Kidney (tissue), 14 donors: Measurements from ENCODE around the gene CLEC18C. TPM values are rescaled to one million over a fixed set of nuclear protein-coding genes. Genes with fewer than 3 reads are reported as not detected.
A peak's percentile ranks its signal among the peaks of the same experiment; 100 is the strongest.

Source experiments
- DNase-seq, 5 donors: peaks; one replicate each; pipeline ENCODE4 v3.0.0-alpha.2; 2013 to 2020
- FAIRE-seq: peaks from 2 replicates; lab custom pipeline; 2012; peaks lifted over from hg19 to GRCh38; lab: Jason Lieb, UNC
- H3K27ac ChIP-seq, 2 donors: one replicate each; pipeline ENCODE4 v1.7.0; 2013; ENCODE audit warnings: low read depth in 2 of 2, low read length in 2 of 2, inconsistent platforms in 1 of 2
- H3K27me3 ChIP-seq: one replicate; pipeline ENCODE4 v1.7.1; 2013; ENCODE audit warnings: low read length, inconsistent platforms; ENCODE audit not compliant: control insufficient read depth, insufficient read depth
- H3K36me3 ChIP-seq, 3 donors: one replicate each; pipeline versions ENCODE4 v1.7.0 to v1.7.1; 2013; ENCODE audit warnings: low read length in 3 of 3, control low read depth in 1 of 3, inconsistent platforms in 1 of 3; ENCODE audit not compliant: insufficient read depth in 3 of 3, control insufficient read depth in 2 of 3
- H3K4me1 ChIP-seq, 3 donors: one replicate each; pipeline versions ENCODE4 v1.7.0 to v1.7.1; 2013; ENCODE audit warnings: low read length in 3 of 3, inconsistent platforms in 1 of 3, low read depth in 1 of 3; ENCODE audit not compliant: control insufficient read depth in 2 of 3, insufficient read depth in 2 of 3
- H3K4me3 ChIP-seq, 3 donors: one replicate each; pipeline versions ENCODE4 v1.7.0 to v1.8.1; 2013; ENCODE audit warnings: low read length in 3 of 3, control low read depth in 1 of 3, inconsistent platforms in 1 of 3
- H3K9ac ChIP-seq, 3 donors: one replicate each; pipeline versions ENCODE4 v1.7.0 to v1.7.1; 2013; ENCODE audit warnings: low read length in 3 of 3, control low read depth in 1 of 3, inconsistent platforms in 1 of 3
- H3K9me3 ChIP-seq, 3 donors: one replicate each; pipeline versions ENCODE4 v1.7.0 to v1.7.1; 2013; ENCODE audit warnings: low read length in 3 of 3, control low read depth in 1 of 3, inconsistent platforms in 1 of 3; ENCODE audit not compliant: control insufficient read depth in 2 of 3, insufficient read depth in 1 of 3
- CTCF ChIP-seq: IDR thresholded peaks from 3 replicates; pipeline ENCODE4 v1.5.1; 2012; ENCODE audit warnings: mild to moderate bottlenecking, moderate library complexity, borderline replicate concordance; ENCODE audit not compliant: insufficient read depth; ENCODE audit errors: extremely low read depth
- intact Hi-C: fragments of 100-400 bp; cut with DNase I; formaldehyde crosslinking; loops from one replicate; pipeline ENCODE4 v1.11.1; 2022
- polyA plus RNA-seq: library from polyadenylated mRNA; stranded (reverse); fragments of 350-450 nt; fragmentation: Illumina TruSeq; extraction: RNeasy Lipid Tissue Mini Kit (QIAGEN cat#74804); gene quantifications from one replicate; pipeline ENCODE4 v1.2.3, GENCODE V29; 2014; ENCODE audit warnings: low read depth, low replicate concordance; ENCODE audit not compliant: insufficient read depth
- total RNA-seq: library from RNA; stranded (reverse); fragmentation: NEBNext Ultra II Directional; extraction: Animal tissue kit (Norgen Biotek cat#: 25700); gene quantifications from one replicate; pipeline ENCODE4 v1.2.1, GENCODE V29; 2021
- donor health status: control.
- donor health status: control.
- donor health status: control.
- donor health status: control.
- donor health status: control.
- donor health status: DM: yes; HTN: yes; CAD: no.
- donor health status: Normal renal cell carcinoma (clear cell type).

The CLEC18C gene
- total and polyA plus RNA-seq, 2 donors from 2014 or later, result 0.57 to 67.9 TPM

DNA sequence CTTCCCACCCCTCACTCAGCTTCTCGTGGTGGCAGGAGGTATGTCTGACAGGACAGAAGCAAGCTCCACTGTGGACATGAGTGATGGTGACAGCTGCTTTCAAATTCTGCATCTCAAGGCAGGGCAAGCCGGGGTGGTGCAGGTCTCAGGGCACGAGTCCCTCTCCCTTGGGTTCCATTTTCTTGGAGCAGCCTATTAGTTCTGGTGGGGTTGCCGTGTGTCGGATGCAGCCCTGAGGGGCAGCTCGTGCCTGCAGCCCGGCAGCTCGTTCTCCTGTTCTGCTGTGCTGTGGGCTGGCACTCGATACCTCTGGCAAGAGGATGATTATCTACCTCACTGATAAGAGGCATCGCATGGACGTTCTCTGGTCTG is 16.5 kb upstream of the CLEC18C start:
- Histone ChIP-seq H3K4me3 (no peak overlapping the region), H3K9ac (no peak overlapping the region), H3K4me1 (peaks cover 0 to 4% (median 0%) of the 10 kb centered on the region in 3 donors), H3K27ac (peak overlapping the region in 1 of 2 donors; percentile 13), H3K27me3 (no peaks in the 10 kb centered on the region), H3K9me3 (no peaks in the 10 kb centered on the region), H3K36me3 (peaks cover 40 to 81% (median 64%) of the 10 kb centered on the region in 3 donors)
- no peak for TF ChIP-seq CTCF
- DNase-seq, result no peak
- intact Hi-C loops, result no loop called here
- no peak for FAIRE-seq

DNA sequence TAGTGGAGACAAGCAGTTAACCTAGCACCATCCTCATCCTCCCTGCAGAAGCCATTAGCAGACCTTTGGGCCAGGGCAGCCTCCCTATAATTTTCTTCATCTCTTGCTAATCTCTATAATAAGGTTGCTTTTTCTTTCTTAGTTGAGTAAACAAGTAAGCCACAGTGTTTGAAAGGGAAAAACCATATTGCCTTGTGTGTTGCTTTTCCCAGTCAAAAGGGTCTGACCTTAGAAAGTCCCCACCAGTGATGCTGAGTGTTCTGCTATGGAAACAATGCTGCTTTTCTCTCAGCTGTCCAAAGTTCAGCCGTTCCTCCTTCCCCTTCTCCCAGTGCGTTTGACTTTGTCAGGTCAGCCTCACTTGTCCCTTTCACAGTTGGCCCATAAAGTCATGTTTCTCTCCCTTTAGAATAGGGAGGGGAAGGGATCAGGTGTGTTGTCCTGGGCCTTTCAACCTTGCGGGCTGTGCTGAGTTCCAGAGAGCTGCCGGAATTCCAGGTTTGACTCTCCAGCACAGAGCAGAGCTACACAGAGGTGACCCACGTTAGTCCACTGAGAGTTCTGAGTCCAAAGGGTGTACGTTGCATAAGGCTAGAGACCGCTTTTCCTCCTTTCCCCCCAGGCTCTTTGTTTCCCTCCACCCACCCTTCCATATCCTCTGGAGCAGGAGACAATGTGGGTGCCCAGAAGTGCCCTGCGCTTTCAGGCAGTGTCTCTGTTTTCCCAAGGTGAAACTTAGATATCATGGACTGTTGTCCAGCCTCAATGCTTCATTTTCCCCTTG is 15.9 kb upstream of the CLEC18C start:
- intact Hi-C loops, result no loop called here
- H3K9ac ChIP-seq, result no peak overlapping the region
- H3K27ac ChIP-seq, result peak overlapping the region in 1 of 2 donors; percentile 48
- no peak for FAIRE-seq
- H3K27me3 ChIP-seq, result no peaks in the 10 kb centered on the region
- H3K4me3 ChIP-seq, result no peak overlapping the region
- H3K4me1 ChIP-seq, result peaks cover 0 to 4% (median 0%) of the 10 kb centered on the region in 3 donors
- peaks cover 36 to 80% (median 67%) of the 10 kb centered on the region in 3 donors for H3K36me3 ChIP-seq
- no peaks in the 10 kb centered on the region for H3K9me3 ChIP-seq
- TF ChIP-seq CTCF, result no peak
- no peak for DNase-seq

- Histone ChIP-seq H3K27ac (peak overlapping the region in 1 of 2 donors; percentile 48), H3K4me3 (no peak overlapping the region), H3K36me3 (peaks cover 30 to 73% (median 61%) of the 10 kb centered on the region in 3 donors), H3K9me3 (no peaks in the 10 kb centered on the region), H3K9ac (no peak overlapping the region), H3K27me3 (no peaks in the 10 kb centered on the region), H3K4me1 (peaks cover 0 to 4% (median 0%) of the 10 kb centered on the region in 3 donors)
- no peak for FAIRE-seq
- TF ChIP-seq CTCF, result no peak
- DNase-seq, result peak in 2 of 5 donors; percentile 45 to 48
- intact Hi-C loops, result no loop called here
Observed at GRCh38 chr16:70158261-70158939, 15.2 kb upstream of the CLEC18C start.
